ENCODE data around the gene GARIN5B. TPM values are rescaled to one million over a fixed set of nuclear protein-coding genes. Genes with fewer than 3 reads are reported as not detected.

Gene GARIN5B
- total RNA-seq, 6 donors from 2014 or later, result not detected

DNA sequence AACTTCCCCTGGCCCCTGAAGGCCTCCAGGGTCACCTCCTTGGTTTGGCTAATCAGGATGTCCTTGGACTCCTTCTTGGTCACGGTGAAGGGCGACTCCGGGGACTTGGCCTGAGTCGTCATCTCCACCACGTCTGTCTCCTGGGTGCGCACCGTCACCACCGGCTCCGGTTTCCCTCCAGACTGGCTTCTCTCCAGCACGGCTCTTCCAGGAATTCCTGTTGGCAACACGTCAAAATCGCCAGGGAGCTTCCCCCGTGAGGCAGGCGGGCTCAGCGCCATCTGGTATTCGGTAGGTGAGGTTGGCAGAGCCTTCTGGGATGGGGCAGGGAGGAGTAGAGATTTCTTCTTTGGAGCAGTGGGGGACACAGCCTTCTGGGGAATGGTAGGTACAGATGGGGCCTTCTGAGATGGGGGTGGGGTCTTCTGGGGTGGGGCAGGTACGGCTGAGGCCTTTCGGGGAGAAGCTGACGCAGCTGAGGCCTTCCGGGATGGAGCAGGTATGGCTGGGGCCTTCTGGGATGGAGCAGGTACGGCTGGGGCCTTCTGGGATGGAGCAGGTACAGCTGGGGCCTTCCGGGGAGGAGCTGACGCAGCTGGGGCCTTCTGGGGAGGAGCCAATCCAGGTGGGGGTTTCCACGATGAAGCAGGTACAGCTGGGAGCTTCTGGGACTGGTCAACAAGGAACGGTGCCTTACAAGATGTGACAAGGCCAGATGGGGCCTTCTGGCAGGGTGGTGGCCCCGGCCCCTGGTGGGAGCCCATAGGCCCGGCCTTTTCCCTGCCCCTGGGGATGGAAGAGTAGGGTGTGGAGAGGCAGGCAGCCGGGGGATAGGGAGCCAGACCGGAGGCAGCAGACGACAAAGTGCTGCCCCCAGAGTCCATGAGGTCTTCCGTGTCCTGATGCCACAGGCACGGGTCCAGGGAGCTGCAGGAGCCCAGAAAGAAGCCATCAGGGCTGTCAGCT lies 3.8 kb downstream of the GARIN5B start:
- Histone ChIP-seq H3K27ac (no peak overlapping the region), H3K4me3 (no peak overlapping the region), H3K4me1 (peaks cover 6 to 8% (median 7%) of the 10 kb centered on the region in 4 donors), H3K27me3 (peaks cover 2 to 11% (median 8%) of the 10 kb centered on the region in 4 donors), H3K9me3 (no peaks in the 10 kb centered on the region), H3K36me3 (no peaks in the 10 kb centered on the region)
- ATAC-seq (ENCODE audit: low FRiP score in 2 of 2), result no peak
- 71 to 73% methylated on average over 14 to 31 of the region's 32 CpGs for WGBS, 2 donors
- TF ChIP-seq POLR2A (IDR thresholded peaks at IDR 0.05), result no peak
- no peak for TF ChIP-seq POLR2AphosphoS5 (IDR thresholded peaks at IDR 0.05)
- TF ChIP-seq, protein P1, sequence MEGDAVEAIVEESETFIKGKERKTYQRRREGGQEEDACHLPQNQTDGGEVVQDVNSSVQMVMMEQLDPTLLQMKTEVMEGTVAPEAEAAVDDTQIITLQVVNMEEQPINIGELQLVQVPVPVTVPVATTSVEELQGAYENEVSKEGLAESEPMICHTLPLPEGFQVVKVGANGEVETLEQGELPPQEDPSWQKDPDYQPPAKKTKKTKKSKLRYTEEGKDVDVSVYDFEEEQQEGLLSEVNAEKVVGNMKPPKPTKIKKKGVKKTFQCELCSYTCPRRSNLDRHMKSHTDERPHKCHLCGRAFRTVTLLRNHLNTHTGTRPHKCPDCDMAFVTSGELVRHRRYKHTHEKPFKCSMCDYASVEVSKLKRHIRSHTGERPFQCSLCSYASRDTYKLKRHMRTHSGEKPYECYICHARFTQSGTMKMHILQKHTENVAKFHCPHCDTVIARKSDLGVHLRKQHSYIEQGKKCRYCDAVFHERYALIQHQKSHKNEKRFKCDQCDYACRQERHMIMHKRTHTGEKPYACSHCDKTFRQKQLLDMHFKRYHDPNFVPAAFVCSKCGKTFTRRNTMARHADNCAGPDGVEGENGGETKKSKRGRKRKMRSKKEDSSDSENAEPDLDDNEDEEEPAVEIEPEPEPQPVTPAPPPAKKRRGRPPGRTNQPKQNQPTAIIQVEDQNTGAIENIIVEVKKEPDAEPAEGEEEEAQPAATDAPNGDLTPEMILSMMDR (IDR thresholded peaks at IDR 0.05), result no peak
- no peak for TF ChIP-seq EP300 (IDR thresholded peaks at IDR 0.05)
- peak in 1 of 2 donors; percentile 59 for DNase-seq

DNA sequence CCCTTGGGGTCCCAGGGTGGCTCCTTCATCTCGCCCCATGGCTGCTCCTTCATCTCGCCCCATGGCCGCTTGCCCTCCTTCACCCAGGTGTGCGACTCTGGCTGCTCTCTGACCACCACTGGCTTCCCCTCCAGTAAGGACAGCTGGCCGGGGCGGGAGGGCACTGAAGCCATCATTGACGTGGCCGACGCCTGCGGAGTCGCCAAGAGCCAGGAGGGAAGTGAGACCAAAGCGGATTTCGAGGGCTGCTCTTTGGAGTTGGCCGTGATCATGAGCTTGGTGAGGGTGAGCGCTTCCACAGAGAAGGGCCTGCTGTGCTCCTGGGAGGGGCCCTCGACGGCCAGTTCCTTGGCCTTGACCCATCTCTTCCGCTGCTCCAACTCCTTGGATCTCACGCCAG lies 4.6 kb downstream of the GARIN5B start:
- TF ChIP-seq EP300 (IDR thresholded peaks at IDR 0.05), result no peak
- TF ChIP-seq, protein P1 (IDR thresholded peaks at IDR 0.05), result no peak
- H3K27me3 ChIP-seq, result peaks cover 2 to 18% (median 13%) of the 10 kb centered on the region in 4 donors
- H3K27ac ChIP-seq, result no peak overlapping the region
- 84 to 93% methylated on average over 13 to 16 of the region's 19 CpGs for WGBS, 2 donors
- ATAC-seq (ENCODE audit: low FRiP score in 2 of 2) (no peak), DNase-seq (peak in 1 of 2 donors; percentile 65)
- H3K9me3 ChIP-seq, result no peaks in the 10 kb centered on the region
- H3K4me1 ChIP-seq, result peaks cover 11 to 15% (median 14%) of the 10 kb centered on the region in 4 donors
- no peaks in the 10 kb centered on the region for H3K36me3 ChIP-seq
- no peak overlapping the region for H3K4me3 ChIP-seq

DNA sequence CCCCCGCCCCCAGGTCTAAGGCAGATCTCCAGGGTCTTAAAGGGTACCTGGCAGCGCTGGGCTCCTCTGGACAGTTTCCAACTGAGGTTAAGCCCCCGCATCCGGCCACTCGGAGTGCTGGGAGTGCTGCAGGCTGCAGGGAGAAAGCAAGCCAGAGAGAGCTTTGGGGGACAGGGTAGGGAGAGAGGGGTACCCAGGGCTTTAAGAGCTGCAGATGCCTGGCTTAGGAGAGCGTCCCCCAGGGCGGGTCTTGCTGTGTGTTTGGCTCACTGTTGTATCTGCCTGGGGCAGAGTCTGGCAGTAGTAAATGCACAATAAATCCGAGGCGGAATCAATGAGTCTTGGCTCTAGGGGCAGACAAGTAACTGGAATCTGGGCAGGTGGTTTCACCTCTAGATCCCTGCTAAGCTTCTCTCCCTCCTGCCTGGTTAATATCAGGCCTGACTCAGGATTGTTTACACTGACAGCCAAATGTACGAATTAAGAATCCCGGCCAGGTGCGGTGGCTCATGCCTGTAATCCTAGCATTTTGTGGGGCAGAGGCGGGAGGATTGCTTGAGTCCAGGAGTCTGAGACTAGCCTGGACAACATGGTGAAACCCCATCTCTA lies 7.7 kb downstream of the GARIN5B start:
- 44 to 46% methylated on average over 11 to 12 of the region's 13 CpGs for WGBS, 2 donors
- TF ChIP-seq, protein P1 (IDR thresholded peaks at IDR 0.05), result no peak
- Histone ChIP-seq H3K27me3 (peaks cover 2 to 36% (median 23%) of the 10 kb centered on the region in 4 donors), H3K4me3 (no peak overlapping the region), H3K27ac (no peak overlapping the region), H3K9me3 (no peaks in the 10 kb centered on the region), H3K36me3 (no peaks in the 10 kb centered on the region), H3K4me1 (peaks cover 15 to 22% (median 19%) of the 10 kb centered on the region in 4 donors)
- ATAC-seq (ENCODE audit: low FRiP score in 2 of 2), result no peak
- DNase-seq, result no peak

DNA sequence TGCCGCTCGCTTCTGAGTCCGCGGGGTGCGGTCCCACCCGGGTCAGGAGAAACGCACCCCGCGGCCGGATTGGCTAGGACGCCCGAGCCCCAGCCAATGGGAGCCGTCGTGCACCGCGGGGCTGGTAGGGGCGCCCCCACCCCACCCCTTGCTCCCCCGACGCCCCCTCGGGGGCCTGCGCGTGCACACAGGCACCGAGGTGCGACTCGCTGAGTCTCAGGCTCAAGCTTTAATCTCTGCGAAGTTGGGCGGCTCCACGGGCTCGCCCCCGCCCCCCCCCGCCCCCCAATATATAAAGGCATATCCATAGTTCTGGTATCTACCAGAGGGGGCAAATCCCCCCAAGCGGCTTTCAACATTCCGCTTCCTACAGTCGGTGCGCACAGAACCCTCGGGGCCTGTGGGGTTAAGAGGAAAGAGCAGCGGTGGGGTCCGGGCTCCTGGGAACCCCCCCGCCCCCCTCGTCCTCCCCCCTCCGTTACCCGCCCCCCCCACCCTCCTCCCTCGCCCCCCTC lies 8.3 kb downstream of the GARIN5B start, which contains the start of gene COX6B2:
Gene COX6B2 (minus strand): TSS at position 22 of the 515 bp plus-strand sequence. CDS start 198 bp downstream, outside the sequence.
- peak within 1 kb of the TSS; percentile 10 to 53 (median 42) for H3K4me3 ChIP-seq
- ATAC-seq (ENCODE audit: low FRiP score in 2 of 2), result no peak

More for the DNA sequence above, 8.3 kb downstream of the GARIN5B start, which contains the start of gene COX6B2:
- H3K27me3 ChIP-seq, result peaks cover 2 to 36% (median 23%) of the 10 kb centered on the region in 4 donors
- DNase-seq, result peak in 1 of 2 donors; percentile 71
- WGBS, 2 donors, result 0 to 6% methylated on average over 3 to 11 of the region's 43 CpGs
- TF ChIP-seq POLR2A (IDR thresholded peaks at IDR 0.05), result no peak
- no peak for TF ChIP-seq POLR2AphosphoS5 (IDR thresholded peaks at IDR 0.05)
- TF ChIP-seq, protein P1 (IDR thresholded peaks at IDR 0.05), result no peak
- TF ChIP-seq EP300 (IDR thresholded peaks at IDR 0.05), result no peak
- H3K4me1 ChIP-seq, result peaks cover 15 to 22% (median 19%) of the 10 kb centered on the region in 4 donors
- H3K36me3 ChIP-seq, result no peaks in the 10 kb centered on the region
- no peaks in the 10 kb centered on the region for H3K9me3 ChIP-seq
- no peak within 1 kb of the TSS for H3K27ac ChIP-seq

Data from upper lobe of left lung (tissue), 6 donors.